ENCODE measurements around the gene ACOT11.

Gene ACOT11

DNA sequence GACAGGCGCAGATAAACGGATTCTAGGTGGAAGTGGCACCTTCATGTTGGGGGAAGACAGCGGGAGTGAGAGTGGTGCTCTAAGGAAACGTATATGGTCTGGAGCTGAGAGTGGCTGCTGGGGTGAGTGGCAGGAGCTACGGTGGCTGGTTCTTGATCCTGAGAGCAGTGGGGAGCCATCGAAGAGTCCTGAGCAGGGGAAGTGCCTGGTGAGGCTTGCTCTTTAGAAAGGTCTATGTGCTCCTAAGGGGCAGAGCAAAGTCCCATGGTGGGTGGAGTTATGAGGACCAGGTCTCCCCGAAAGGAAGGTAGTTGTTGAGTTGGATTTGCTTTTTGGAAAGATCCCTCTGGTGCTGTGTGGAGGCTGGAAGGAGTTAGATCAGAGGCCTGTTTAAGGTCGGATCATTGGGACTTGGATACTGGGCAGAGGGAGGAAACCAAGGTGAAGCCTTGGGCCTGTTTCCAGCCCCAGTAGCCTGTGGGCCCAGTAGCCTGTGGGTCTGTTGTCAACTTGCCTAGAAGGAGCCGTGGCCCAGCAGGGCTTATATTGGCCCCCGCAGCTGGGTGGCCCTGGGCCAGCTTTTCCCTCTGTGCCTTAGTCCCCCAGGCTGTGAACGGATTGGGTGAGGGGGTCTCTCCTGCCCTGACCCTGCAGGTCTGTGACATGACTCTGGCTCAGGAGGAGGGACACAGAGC, 33.0 kb downstream of the ACOT11 start:
- Histone ChIP-seq H3K9me3 (ENCODE audit: control insufficient read depth, insufficient read depth, low read depth, low read length) (no peaks in the 10 kb centered on the region), H3K36me3 (ENCODE audit: control insufficient read depth, insufficient read depth, low read length) (no peaks in the 10 kb centered on the region), H3K4me3 (ENCODE audit: low read depth, low read length) (no peak overlapping the region), H3K27ac (ENCODE audit: low read depth, low read length) (no peak overlapping the region), H3K9ac (ENCODE audit: low read length) (no peak overlapping the region), H3K4me1 (ENCODE audit: control insufficient read depth, insufficient read depth, low read length) (peaks cover 27% of the 10 kb centered on the region), H3K27me3 (ENCODE audit: control insufficient read depth, insufficient read depth, low read length) (no peaks in the 10 kb centered on the region)

- H3K27ac ChIP-seq (ENCODE audit: low read depth, low read length) = no peak overlapping the region
- no peaks in the 10 kb centered on the region for H3K36me3 ChIP-seq (ENCODE audit: control insufficient read depth, insufficient read depth, low read length)
- H3K27me3 ChIP-seq (ENCODE audit: control insufficient read depth, insufficient read depth, low read length) = no peaks in the 10 kb centered on the region
- H3K9me3 ChIP-seq (ENCODE audit: control insufficient read depth, insufficient read depth, low read depth, low read length) = no peaks in the 10 kb centered on the region
- no peak overlapping the region for H3K4me3 ChIP-seq (ENCODE audit: low read depth, low read length)
- H3K4me1 ChIP-seq (ENCODE audit: control insufficient read depth, insufficient read depth, low read length) = peaks cover 27% of the 10 kb centered on the region
- no peak overlapping the region for H3K9ac ChIP-seq (ENCODE audit: low read length)
Measured at GRCh38 chr1:54581621-54582035, 33.6 kb downstream of the ACOT11 start.

DNA sequence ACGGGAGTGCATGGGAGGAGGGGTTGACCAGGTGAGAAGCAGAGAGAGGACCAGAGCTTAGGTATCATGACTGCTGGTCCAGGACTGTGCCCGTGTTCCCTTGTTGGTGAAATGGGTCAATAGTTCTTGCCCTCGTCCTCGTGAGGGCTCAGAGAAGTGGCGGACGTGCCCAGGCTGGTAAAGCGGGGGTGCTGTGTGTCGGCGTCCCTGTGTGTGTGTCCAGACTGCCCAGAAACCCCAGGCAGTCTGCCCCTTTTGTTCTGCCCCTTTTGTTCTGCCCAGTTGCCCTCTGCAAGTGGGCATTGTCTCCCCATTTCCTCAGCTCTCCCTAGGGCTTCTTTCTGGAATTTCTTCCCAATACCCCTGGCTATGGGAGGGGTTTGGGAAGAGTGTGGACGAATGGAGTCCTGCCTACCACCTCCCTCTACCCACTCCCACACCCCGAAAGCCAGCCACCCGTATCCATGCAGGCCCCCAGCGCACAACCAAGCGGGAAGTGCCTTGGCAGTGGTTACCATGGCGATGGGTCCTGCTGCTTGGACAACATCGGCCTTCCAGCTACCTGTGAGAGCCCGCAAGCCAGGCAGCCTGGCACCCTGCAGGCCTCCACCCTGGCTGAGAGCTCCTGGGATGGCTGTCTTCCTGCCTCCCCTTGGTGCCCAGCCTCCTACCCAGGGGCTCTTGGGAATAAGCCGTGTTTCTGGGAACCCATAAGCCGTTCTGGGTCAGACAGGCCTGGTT, 34.7 kb downstream of the ACOT11 start:
- H3K4me3 ChIP-seq (ENCODE audit: low read depth, low read length) = no peak overlapping the region
- H3K27ac ChIP-seq (ENCODE audit: low read depth, low read length) = no peak overlapping the region
- H3K9me3 ChIP-seq (ENCODE audit: control insufficient read depth, insufficient read depth, low read depth, low read length) = no peaks in the 10 kb centered on the region
- H3K9ac ChIP-seq (ENCODE audit: low read length) = no peak overlapping the region
- peaks cover 27% of the 10 kb centered on the region for H3K4me1 ChIP-seq (ENCODE audit: control insufficient read depth, insufficient read depth, low read length)
- H3K27me3 ChIP-seq (ENCODE audit: control insufficient read depth, insufficient read depth, low read length) = no peaks in the 10 kb centered on the region
- H3K36me3 ChIP-seq (ENCODE audit: control insufficient read depth, insufficient read depth, low read length) = no peaks in the 10 kb centered on the region

DNA sequence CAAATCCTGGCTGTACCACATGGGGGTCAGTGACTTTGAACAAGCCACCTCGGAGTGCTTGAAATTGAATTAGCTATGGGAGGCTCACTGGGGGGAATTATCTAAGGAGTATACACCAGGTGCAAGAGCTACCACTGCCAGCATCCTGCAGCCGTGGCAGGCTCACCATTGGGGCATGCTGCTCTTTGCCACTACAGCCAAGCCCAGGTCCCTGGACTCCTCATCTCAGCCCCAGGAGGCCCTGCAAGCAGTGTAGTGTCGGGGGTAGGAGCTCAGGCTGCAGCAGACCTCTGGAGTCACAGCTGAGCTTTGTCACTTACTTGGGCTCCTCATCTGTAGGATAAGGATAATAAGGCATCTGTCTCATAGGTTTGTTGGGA, 35.3 kb downstream of the ACOT11 start:
- no peaks in the 10 kb centered on the region for H3K36me3 ChIP-seq (ENCODE audit: control insufficient read depth, insufficient read depth, low read length)
- no peaks in the 10 kb centered on the region for H3K27me3 ChIP-seq (ENCODE audit: control insufficient read depth, insufficient read depth, low read length)
- no peak overlapping the region for H3K27ac ChIP-seq (ENCODE audit: low read depth, low read length)
- no peak overlapping the region for H3K4me3 ChIP-seq (ENCODE audit: low read depth, low read length)
- H3K4me1 ChIP-seq (ENCODE audit: control insufficient read depth, insufficient read depth, low read length) = peaks cover 27% of the 10 kb centered on the region
- no peak overlapping the region for H3K9ac ChIP-seq (ENCODE audit: low read length)
- H3K9me3 ChIP-seq (ENCODE audit: control insufficient read depth, insufficient read depth, low read depth, low read length) = no peaks in the 10 kb centered on the region

GRCh38 chr1:54583871-54584270, 35.8 kb downstream of the ACOT11 start:
- no peak overlapping the region for H3K27ac ChIP-seq (ENCODE audit: low read depth, low read length)
- no peaks in the 10 kb centered on the region for H3K9me3 ChIP-seq (ENCODE audit: control insufficient read depth, insufficient read depth, low read depth, low read length)
- H3K9ac ChIP-seq (ENCODE audit: low read length) = no peak overlapping the region
- H3K36me3 ChIP-seq (ENCODE audit: control insufficient read depth, insufficient read depth, low read length) = no peaks in the 10 kb centered on the region
- H3K4me1 ChIP-seq (ENCODE audit: control insufficient read depth, insufficient read depth, low read length) = peaks cover 26% of the 10 kb centered on the region
- H3K4me3 ChIP-seq (ENCODE audit: low read depth, low read length) = no peak overlapping the region
- H3K27me3 ChIP-seq (ENCODE audit: control insufficient read depth, insufficient read depth, low read length) = no peaks in the 10 kb centered on the region

GRCh38 chr1:54584575-54584974, 36.5 kb downstream of the ACOT11 start:
- Histone ChIP-seq H3K36me3 (ENCODE audit: control insufficient read depth, insufficient read depth, low read length) (no peaks in the 10 kb centered on the region), H3K27me3 (ENCODE audit: control insufficient read depth, insufficient read depth, low read length) (no peaks in the 10 kb centered on the region), H3K9me3 (ENCODE audit: control insufficient read depth, insufficient read depth, low read depth, low read length) (no peaks in the 10 kb centered on the region), H3K4me3 (ENCODE audit: low read depth, low read length) (no peak overlapping the region), H3K27ac (ENCODE audit: low read depth, low read length) (no peak overlapping the region), H3K4me1 (ENCODE audit: control insufficient read depth, insufficient read depth, low read length) (peaks cover 19% of the 10 kb centered on the region), H3K9ac (ENCODE audit: low read length) (no peak overlapping the region)

DNA sequence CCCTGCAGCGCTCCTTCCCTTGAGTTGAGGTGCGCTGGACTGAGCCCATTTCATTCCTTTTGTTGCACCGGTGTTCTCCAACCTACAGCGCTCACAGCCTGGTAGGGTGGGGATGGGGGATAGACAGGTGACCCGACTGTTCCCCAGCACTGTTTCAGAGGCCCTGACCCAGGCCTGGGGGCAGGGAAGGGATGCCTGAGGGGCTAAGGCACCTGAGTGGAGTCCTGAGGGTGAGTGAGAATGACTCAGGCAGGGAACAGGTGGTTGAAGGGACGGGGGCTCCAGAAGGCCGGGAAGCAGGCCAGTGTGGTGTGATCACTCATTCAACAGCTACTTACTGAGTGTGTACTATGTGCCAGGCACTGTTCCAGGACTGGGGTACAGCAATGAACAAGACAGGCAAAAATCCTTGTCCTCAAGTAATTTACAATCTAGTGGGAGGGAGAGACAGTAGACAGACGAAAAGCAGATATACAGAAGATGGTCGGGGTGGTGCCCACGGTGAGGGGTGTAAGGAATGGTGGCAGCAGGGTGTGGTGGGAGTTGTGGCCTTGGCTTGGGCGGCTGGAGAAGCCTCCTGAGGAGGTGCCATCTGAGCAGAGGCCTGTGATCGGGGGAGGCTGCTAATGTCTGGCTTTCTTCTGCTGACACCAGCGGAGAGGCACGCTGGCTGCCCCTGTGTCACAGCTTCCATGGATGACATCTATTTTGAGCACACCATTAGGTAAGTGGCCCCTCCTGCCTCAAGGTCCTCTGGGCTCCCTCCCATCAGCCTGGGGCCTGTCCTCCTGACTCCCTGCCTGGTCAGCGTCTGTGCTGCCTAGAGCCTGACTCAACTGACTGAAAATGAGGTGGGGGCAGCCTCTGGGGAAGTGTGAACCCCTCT, 37.4 kb downstream of the ACOT11 start:
- peaks cover 23% of the 10 kb centered on the region for H3K4me1 ChIP-seq (ENCODE audit: control insufficient read depth, insufficient read depth, low read length)
- H3K9me3 ChIP-seq (ENCODE audit: control insufficient read depth, insufficient read depth, low read depth, low read length) = no peaks in the 10 kb centered on the region
- no peak overlapping the region for H3K4me3 ChIP-seq (ENCODE audit: low read depth, low read length)
- no peak overlapping the region for H3K27ac ChIP-seq (ENCODE audit: low read depth, low read length)
- H3K9ac ChIP-seq (ENCODE audit: low read length) = no peak overlapping the region
- no peaks in the 10 kb centered on the region for H3K36me3 ChIP-seq (ENCODE audit: control insufficient read depth, insufficient read depth, low read length)
- no peaks in the 10 kb centered on the region for H3K27me3 ChIP-seq (ENCODE audit: control insufficient read depth, insufficient read depth, low read length)

DNA sequence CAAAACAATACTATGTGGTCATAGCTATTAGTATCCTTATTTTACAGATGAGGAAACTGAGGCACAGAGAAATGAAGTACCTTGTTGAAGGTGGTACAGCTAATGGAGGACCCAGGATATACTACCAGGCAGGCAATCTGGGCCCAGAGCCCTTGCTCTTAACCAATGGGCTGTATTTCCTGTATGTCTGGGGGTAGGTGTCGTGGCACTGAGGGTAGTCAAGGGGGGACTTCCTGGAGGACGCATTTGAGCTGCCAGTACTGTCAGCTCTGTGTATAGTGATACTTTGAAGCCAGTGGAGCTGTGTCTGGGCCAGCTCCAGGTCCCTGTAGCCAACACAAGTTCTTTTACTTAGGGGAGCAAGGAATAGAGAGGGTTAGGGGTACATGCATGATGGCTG, 40.3 kb downstream of the ACOT11 start:
- Histone ChIP-seq H3K27ac (ENCODE audit: low read depth, low read length) (no peak overlapping the region), H3K4me3 (ENCODE audit: low read depth, low read length) (no peak overlapping the region), H3K36me3 (ENCODE audit: control insufficient read depth, insufficient read depth, low read length) (no peaks in the 10 kb centered on the region), H3K4me1 (ENCODE audit: control insufficient read depth, insufficient read depth, low read length) (peaks cover 6% of the 10 kb centered on the region), H3K9ac (ENCODE audit: low read length) (no peak overlapping the region), H3K27me3 (ENCODE audit: control insufficient read depth, insufficient read depth, low read length) (no peaks in the 10 kb centered on the region), H3K9me3 (ENCODE audit: control insufficient read depth, insufficient read depth, low read depth, low read length) (no peaks in the 10 kb centered on the region)

DNA sequence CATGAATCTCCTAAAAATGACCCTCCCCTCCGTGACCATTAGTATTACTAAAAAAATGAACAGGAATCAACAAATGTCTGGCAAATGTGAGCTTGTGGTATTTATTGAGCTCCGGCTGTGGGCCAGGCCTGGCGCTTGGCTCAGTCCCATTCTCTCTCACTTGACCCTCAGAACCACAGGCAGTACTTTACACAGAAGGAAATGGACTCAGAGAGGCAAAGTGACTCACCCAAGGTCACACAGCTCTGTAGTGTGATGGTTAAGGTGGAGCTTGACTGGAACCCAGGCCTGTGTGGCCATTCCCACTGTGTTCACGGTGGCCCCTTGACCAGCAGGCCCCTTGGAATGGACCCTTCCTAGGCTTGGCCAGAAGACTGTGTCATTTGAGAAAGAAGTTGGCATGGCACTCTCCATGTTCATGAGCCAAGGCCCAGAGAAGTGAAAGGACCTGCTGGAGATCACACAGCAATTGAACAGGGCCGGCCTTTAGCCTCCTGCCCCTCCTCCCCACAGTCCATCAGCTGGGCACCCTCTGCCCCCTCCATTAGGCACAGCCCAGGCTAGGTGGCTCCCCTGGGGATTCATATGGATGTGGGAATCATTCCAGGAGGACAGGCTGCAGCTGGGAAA, 43.2 kb downstream of the ACOT11 start:
- Histone ChIP-seq H3K9me3 (ENCODE audit: control insufficient read depth, insufficient read depth, low read depth, low read length) (no peaks in the 10 kb centered on the region), H3K9ac (ENCODE audit: low read length) (no peak overlapping the region), H3K36me3 (ENCODE audit: control insufficient read depth, insufficient read depth, low read length) (no peaks in the 10 kb centered on the region)

GRCh38 chr1:54593571-54594160, 45.6 kb downstream of the ACOT11 start:
- H3K4me3 ChIP-seq (ENCODE audit: low read depth, low read length) = no peak overlapping the region
- H3K27ac ChIP-seq (ENCODE audit: low read depth, low read length) = no peak overlapping the region
- H3K27me3 ChIP-seq (ENCODE audit: control insufficient read depth, insufficient read depth, low read length) = no peaks in the 10 kb centered on the region
- H3K9me3 ChIP-seq (ENCODE audit: control insufficient read depth, insufficient read depth, low read depth, low read length) = no peaks in the 10 kb centered on the region
- peaks cover 18% of the 10 kb centered on the region for H3K4me1 ChIP-seq (ENCODE audit: control insufficient read depth, insufficient read depth, low read length)
- H3K36me3 ChIP-seq (ENCODE audit: control insufficient read depth, insufficient read depth, low read length) = no peaks in the 10 kb centered on the region
- H3K9ac ChIP-seq (ENCODE audit: low read length) = no peak overlapping the region

More for the DNA sequence above, 43.2 kb downstream of the ACOT11 start:
- H3K27ac ChIP-seq (ENCODE audit: low read depth, low read length) = no peak overlapping the region
- H3K27me3 ChIP-seq (ENCODE audit: control insufficient read depth, insufficient read depth, low read length) = no peaks in the 10 kb centered on the region
- peaks cover 6% of the 10 kb centered on the region for H3K4me1 ChIP-seq (ENCODE audit: control insufficient read depth, insufficient read depth, low read length)
- no peak overlapping the region for H3K4me3 ChIP-seq (ENCODE audit: low read depth, low read length)
